ENCODE results near the gene CYP4F12. TPM values are rescaled to one million over a fixed set of nuclear protein-coding genes. Genes with fewer than 3 reads are reported as not detected.

Gene CYP4F12
- polyA plus RNA-seq, 3 donors from 2014 or later = not detected

- no peak overlapping the region for H3K4me3 Mint-ChIP-seq
- no peaks in the 10 kb centered on the region for H3K4me1 Mint-ChIP-seq
- H3K9me3 Mint-ChIP-seq = peaks cover 0 to 2% (median under 1%) of the 10 kb centered on the region in 6 donors
- DNase-seq = no peak
- H3K27me3 Mint-ChIP-seq (ENCODE audit: low read depth in 3 of 3) = peaks cover 4 to 25% (median 10%) of the 10 kb centered on the region in 3 donors
- H3K27ac Mint-ChIP-seq = no peak overlapping the region
- H3K36me3 Mint-ChIP-seq = no peaks in the 10 kb centered on the region
Measured at GRCh38 chr19:15701757-15702533, 29.1 kb downstream of the CYP4F12 start.

- peak in 2 of 3 donors; percentile 7 to 14 for DNase-seq
- H3K27ac Mint-ChIP-seq = no peak overlapping the region
- peaks cover 4 to 19% (median 10%) of the 10 kb centered on the region in 3 donors for H3K27me3 Mint-ChIP-seq (ENCODE audit: low read depth in 3 of 3)
- H3K9me3 Mint-ChIP-seq = peaks cover 0 to 4% (median 1%) of the 10 kb centered on the region in 6 donors
- H3K4me1 Mint-ChIP-seq = no peaks in the 10 kb centered on the region
- H3K36me3 Mint-ChIP-seq = no peaks in the 10 kb centered on the region
- no peak overlapping the region for H3K4me3 Mint-ChIP-seq
Measured at GRCh38 chr19:15702534-15702930, 29.6 kb downstream of the CYP4F12 start.

GRCh38 chr19:15714638-15715037, 41.8 kb downstream of the CYP4F12 start:
- Mint-ChIP-seq H3K36me3 (no peaks in the 10 kb centered on the region), H3K9me3 (no peaks in the 10 kb centered on the region), H3K4me3 (no peak overlapping the region), H3K4me1 (no peaks in the 10 kb centered on the region), H3K27me3 (ENCODE audit: low read depth in 3 of 3) (peaks cover 2 to 13% (median 10%) of the 10 kb centered on the region in 3 donors), H3K27ac (no peak overlapping the region)
- DNase-seq = no peak

- Mint-ChIP-seq H3K27ac (no peak overlapping the region), H3K36me3 (no peaks in the 10 kb centered on the region), H3K4me3 (no peak overlapping the region), H3K9me3 (no peaks in the 10 kb centered on the region), H3K27me3 (ENCODE audit: low read depth in 3 of 3) (peaks cover 2 to 19% (median 13%) of the 10 kb centered on the region in 3 donors), H3K4me1 (no peaks in the 10 kb centered on the region)
- no peak for DNase-seq
Measured at GRCh38 chr19:15715642-15716041, 42.8 kb downstream of the CYP4F12 start.

- no peaks in the 10 kb centered on the region for H3K36me3 Mint-ChIP-seq
- H3K4me3 Mint-ChIP-seq = no peak overlapping the region
- no peaks in the 10 kb centered on the region for H3K9me3 Mint-ChIP-seq
- H3K27ac Mint-ChIP-seq = no peak overlapping the region
- H3K4me1 Mint-ChIP-seq = no peaks in the 10 kb centered on the region
- no peak for DNase-seq
- H3K27me3 Mint-ChIP-seq (ENCODE audit: low read depth in 3 of 3) = peaks cover 4 to 16% (median 12%) of the 10 kb centered on the region in 3 donors
Measured at GRCh38 chr19:15717809-15718208, 44.9 kb downstream of the CYP4F12 start.

- H3K9me3 Mint-ChIP-seq = peaks cover 0 to 2% (median 0%) of the 10 kb centered on the region in 6 donors
- H3K4me3 Mint-ChIP-seq = no peak overlapping the region
- DNase-seq = no peak
- peaks cover 6 to 19% (median 11%) of the 10 kb centered on the region in 3 donors for H3K27me3 Mint-ChIP-seq (ENCODE audit: low read depth in 3 of 3)
- no peaks in the 10 kb centered on the region for H3K4me1 Mint-ChIP-seq
- H3K27ac Mint-ChIP-seq = no peak overlapping the region
- H3K36me3 Mint-ChIP-seq = no peaks in the 10 kb centered on the region
Measured at GRCh38 chr19:15721268-15721667, 48.4 kb downstream of the CYP4F12 start.

- Mint-ChIP-seq H3K27me3 (ENCODE audit: low read depth in 3 of 3) (peaks cover 4 to 28% (median 14%) of the 10 kb centered on the region in 3 donors), H3K9me3 (peaks cover 0 to 2% (median 0%) of the 10 kb centered on the region in 6 donors), H3K36me3 (no peaks in the 10 kb centered on the region), H3K4me1 (no peaks in the 10 kb centered on the region), H3K27ac (no peak overlapping the region), H3K4me3 (no peak overlapping the region)
- DNase-seq = no peak
Measured at GRCh38 chr19:15722956-15723355, 50.1 kb downstream of the CYP4F12 start.

GRCh38 chr19:15727724-15728123, 54.8 kb downstream of the CYP4F12 start, which contains the start of gene OR10H2:
Gene OR10H2, plus strand, starts transcription at chr19:15728024. Its CDS starts 20 bp downstream, at chr19:15728044.
- Mint-ChIP-seq H3K4me1 (peaks cover 11 to 15% of the 10 kb centered on the region in 2 donors), H3K36me3 (no peaks in the 10 kb centered on the region), H3K4me3 (no peak within 1 kb of the TSS), H3K27me3 (ENCODE audit: low read depth in 3 of 3) (peaks cover 4 to 19% (median 12%) of the 10 kb centered on the region in 3 donors), H3K9me3 (peaks cover 0 to 2% (median 0%) of the 10 kb centered on the region in 6 donors), H3K27ac (peak within 1 kb of the TSS in 1 of 6 donors; percentile 31)
- DNase-seq = no peak

- peak overlapping the region in 2 of 5 donors; percentile 33 to 51 for H3K4me3 Mint-ChIP-seq
- peak; percentile 5 to 26 (median 6) for DNase-seq
- H3K27me3 Mint-ChIP-seq (ENCODE audit: low read depth in 3 of 3) = peaks cover 3 to 18% (median 8%) of the 10 kb centered on the region in 3 donors
- no peaks in the 10 kb centered on the region for H3K9me3 Mint-ChIP-seq
- H3K27ac Mint-ChIP-seq = peak overlapping the region in 1 of 6 donors; percentile 56
- peaks cover 11 to 15% of the 10 kb centered on the region in 2 donors for H3K4me1 Mint-ChIP-seq
- no peaks in the 10 kb centered on the region for H3K36me3 Mint-ChIP-seq
Measured at GRCh38 chr19:15730538-15730937, 57.7 kb downstream of the CYP4F12 start.

GRCh38 chr19:15732388-15732787, 59.5 kb downstream of the CYP4F12 start:
- Mint-ChIP-seq H3K9me3 (no peaks in the 10 kb centered on the region), H3K27me3 (ENCODE audit: low read depth in 3 of 3) (peaks cover 3 to 12% (median 8%) of the 10 kb centered on the region in 3 donors), H3K27ac (no peak overlapping the region), H3K36me3 (no peaks in the 10 kb centered on the region), H3K4me3 (no peak overlapping the region), H3K4me1 (peaks cover 11 to 15% of the 10 kb centered on the region in 2 donors)
- DNase-seq = no peak

- DNase-seq = no peak
- H3K27ac Mint-ChIP-seq = no peak overlapping the region
- H3K36me3 Mint-ChIP-seq = no peaks in the 10 kb centered on the region
- peaks cover 2 to 13% (median 10%) of the 10 kb centered on the region in 3 donors for H3K27me3 Mint-ChIP-seq (ENCODE audit: low read depth in 3 of 3)
- H3K4me3 Mint-ChIP-seq = no peak overlapping the region
- H3K9me3 Mint-ChIP-seq = no peaks in the 10 kb centered on the region
- peaks cover 11 to 15% of the 10 kb centered on the region in 2 donors for H3K4me1 Mint-ChIP-seq
Measured at GRCh38 chr19:15733895-15734294, 61.0 kb downstream of the CYP4F12 start.

- Mint-ChIP-seq H3K27me3 (ENCODE audit: low read depth in 3 of 3) (peaks cover 5 to 16% (median 12%) of the 10 kb centered on the region in 3 donors), H3K4me1 (no peaks in the 10 kb centered on the region), H3K4me3 (no peak within 1 kb of the TSS), H3K27ac (no peak within 1 kb of the TSS), H3K36me3 (peaks cover 0 to 13% (median 5%) of the 10 kb centered on the region in 3 donors), H3K9me3 (peaks cover 4 to 22% (median 13%) of the 10 kb centered on the region in 6 donors)
- DNase-seq = no peak
Measured at GRCh38 chr19:15737722-15738121, 64.8 kb downstream of the CYP4F12 start, which contains the start of gene OR10H3. Gene OR10H3, plus strand, starts transcription at chr19:15737985. Its CDS starts 3,408 bp downstream, at chr19:15741393.

- Mint-ChIP-seq H3K27me3 (ENCODE audit: low read depth in 3 of 3) (peaks cover 5 to 17% (median 14%) of the 10 kb centered on the region in 3 donors), H3K4me3 (no peak overlapping the region), H3K4me1 (no peaks in the 10 kb centered on the region), H3K9me3 (peaks cover 4 to 22% (median 13%) of the 10 kb centered on the region in 6 donors), H3K36me3 (peaks cover 0 to 13% (median 5%) of the 10 kb centered on the region in 3 donors), H3K27ac (no peak overlapping the region)
- DNase-seq = no peak
Measured at GRCh38 chr19:15740785-15741184, 67.9 kb downstream of the CYP4F12 start.

Measured in immature natural killer cell (primary cell).